DMS114 treated with DMSO at 0.1 percent for 48 hours (cell line): Measurements from ENCODE around the gene ADAM12.
"Not testable (repeated sequence)": the region's sequence is repeated elsewhere in the genome, so short reads cannot be mapped to it uniquely, and the experiment has no call there.

Experiments used
- DNase-seq: peaks from one replicate; lab custom pipeline; 2025; ENCODE audit not compliant: unreplicated experiment; lab: John Stamatoyannopoulos, UW

Gene ADAM12

GRCh38 chr10:126374435-126374834 lies 13.8 kb downstream of the ADAM12 start:
- DNase-seq: no peak

DNA sequence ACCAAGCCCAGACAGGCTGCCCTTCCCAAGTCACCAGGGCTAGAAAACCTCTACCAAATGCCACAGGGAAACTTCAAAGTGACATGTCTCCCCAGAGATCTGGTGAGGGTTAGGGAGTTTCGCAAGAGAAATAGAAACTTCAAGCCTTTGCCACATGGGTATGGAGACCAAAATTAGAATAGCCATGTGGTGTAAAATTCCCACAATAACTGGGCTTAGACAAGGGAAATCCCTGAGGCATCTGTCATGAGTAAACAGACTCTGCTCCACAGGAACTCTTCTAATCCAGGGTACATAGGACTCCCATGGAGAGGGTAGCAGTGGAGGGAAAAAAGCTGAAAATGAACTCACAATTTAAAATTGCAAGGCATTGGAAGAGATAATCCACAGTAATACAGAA lies 14.3 kb downstream of the ADAM12 start:
- no peak for DNase-seq

DNA sequence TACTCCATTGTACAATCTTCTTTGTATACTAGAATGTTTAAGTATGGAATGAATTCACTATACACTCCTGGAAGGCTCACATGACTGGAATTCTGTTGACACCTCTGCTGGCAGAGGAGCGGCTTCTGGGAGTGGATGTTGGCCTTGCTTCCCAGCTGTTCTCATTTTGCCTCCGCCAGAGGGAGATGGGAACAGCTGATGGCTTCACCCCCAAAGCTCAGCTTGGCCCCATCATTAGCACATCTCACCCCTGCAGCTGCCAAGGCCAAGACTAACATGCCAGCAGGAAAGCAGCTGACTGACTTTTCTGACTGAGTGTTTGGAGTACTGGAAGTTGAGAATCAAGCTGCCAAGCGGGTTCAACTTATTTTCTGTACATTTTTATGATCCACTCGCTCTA lies 15.1 kb downstream of the ADAM12 start:
- DNase-seq: no peak

DNA sequence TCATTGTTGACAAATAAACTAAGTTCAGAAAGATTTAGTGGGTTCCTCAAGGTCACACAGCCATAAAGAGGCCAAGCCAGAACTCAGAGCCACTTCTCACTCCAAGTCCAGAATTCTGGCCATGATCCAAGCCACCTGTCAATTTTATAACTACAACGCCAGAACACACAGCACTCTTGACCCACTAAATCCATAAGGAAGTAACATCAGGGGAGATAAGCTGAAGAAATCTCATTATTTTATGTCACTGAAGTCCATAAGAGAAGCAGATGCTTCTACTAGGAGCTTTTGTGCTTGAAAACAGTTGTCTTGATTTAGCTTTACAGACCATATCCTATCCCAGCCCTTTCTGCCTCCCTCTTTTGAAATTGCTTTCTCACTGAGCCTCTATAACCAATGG lies 15.9 kb downstream of the ADAM12 start:
- DNase-seq: no peak

DNA sequence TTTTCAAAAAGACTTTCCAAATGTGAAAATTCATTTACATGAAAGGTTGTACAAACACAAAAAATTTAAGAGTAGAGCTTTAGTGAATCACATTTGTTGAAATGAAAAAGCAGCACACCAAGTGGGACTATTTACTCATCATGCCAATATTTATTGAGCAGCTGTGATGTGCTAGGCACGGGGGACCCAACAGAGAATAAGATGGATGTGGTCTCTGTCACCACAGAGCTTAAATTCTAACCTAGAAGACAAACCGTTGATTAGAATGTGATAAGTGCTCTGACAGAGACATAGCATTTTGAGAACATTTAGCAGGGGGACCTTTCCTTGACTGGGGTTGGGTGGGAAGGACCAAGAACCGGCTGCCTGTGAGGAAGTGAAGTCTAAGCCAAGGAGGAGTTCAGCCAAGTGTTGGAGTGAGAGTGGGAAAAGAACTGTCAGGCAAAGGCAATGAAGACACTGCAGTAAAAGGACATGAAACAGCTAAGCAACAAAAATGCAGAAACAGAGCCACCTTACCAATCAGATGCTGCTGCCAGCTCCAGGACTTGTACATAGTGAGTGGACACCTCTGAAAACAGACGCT lies 19.1 kb downstream of the ADAM12 start:
- DNase-seq: no peak

GRCh38 chr10:126357169-126357568 lies 31.1 kb downstream of the ADAM12 start:
- DNase-seq: no peak

DNA sequence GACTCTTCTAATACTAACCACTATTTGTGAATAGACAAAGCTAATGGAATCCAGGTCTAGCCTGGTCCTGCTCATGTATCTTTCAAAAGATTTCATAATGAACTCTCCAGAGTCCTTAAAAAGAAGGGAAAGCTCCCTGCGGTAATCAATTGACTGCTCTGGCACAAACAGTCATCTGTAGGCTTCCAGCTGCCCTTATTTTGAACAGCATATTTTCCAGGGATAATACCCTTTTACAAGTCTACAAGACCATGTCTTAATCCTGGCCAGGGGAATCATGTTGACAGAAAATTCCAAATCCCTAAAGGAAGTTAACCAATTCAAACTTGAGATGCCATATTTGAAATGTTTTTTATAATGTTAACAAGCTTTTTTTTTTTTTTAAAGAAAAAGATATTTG lies 34.6 kb downstream of the ADAM12 start:
- DNase-seq: no peak

GRCh38 chr10:126352453-126352852 lies 35.8 kb downstream of the ADAM12 start:
- DNase-seq: no peak

DNA sequence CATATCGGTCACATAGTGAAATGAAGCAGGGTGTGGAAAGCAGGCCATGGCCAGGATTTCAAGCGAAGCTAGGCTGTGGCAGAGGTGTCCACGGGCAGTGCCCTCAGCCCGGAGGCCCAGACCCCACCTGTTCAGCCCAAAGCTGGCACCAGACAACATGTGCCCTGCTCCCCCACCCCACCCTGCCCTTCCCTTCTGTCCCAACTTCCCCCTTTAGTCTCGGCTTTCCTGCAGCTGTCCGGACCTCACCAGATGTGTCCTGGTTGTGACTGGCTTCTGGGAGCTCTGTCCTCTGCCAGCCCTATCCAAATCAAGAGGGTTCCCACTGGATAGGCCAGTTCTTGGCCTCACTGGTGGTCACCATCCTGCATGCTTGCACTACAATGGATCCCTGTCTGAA lies 37.3 kb downstream of the ADAM12 start:
- DNase-seq: no peak

GRCh38 chr10:126350216-126350992 lies 37.9 kb downstream of the ADAM12 start:
- DNase-seq: no peak

DNA sequence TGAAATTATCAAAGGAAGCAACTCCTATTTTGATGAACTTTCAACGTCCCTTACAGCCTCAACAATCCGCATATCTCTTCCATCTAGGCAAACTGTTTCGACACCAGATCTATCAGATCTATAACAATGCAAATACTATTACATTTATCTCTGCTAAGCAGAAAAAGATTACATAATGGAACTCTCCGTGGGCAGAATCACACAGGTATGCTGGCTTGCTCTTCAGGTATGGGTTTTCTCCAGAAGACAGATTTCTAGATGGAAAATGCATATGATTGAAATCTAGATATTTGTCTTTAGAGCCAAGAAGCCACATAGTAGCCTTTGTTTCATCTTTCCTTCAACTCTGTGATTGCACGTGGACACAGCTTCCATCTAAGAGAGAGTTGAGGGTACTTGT lies 38.6 kb downstream of the ADAM12 start:
- no peak for DNase-seq

DNA sequence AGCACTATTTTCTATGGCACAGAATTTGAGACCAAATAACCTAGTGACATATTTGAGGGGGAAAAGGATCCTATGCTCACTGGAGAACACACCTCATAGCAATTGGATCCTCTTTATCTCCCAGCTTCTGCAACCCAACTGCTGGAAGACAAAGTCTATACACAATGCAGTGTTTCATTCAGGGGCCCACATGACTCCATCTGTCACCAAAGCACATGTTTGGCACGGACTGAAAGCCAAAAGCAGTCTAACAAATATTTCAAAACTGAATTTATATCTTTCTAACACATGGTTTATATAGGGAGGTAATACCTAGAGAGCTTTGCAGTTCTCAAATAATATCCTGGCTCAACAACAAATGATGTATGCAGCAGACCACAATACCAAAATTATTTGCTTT lies 39.2 kb downstream of the ADAM12 start:
- no peak for DNase-seq

GRCh38 chr10:126343496-126343895 lies 44.8 kb downstream of the ADAM12 start:
- not testable (repeated sequence) for DNase-seq

GRCh38 chr10:126342680-126343079 lies 45.6 kb downstream of the ADAM12 start:
- DNase-seq: no peak

- DNase-seq: no peak
These were observed 46.8 kb downstream of the ADAM12 start for GRCh38 chr10:126341491-126341890.

DNA sequence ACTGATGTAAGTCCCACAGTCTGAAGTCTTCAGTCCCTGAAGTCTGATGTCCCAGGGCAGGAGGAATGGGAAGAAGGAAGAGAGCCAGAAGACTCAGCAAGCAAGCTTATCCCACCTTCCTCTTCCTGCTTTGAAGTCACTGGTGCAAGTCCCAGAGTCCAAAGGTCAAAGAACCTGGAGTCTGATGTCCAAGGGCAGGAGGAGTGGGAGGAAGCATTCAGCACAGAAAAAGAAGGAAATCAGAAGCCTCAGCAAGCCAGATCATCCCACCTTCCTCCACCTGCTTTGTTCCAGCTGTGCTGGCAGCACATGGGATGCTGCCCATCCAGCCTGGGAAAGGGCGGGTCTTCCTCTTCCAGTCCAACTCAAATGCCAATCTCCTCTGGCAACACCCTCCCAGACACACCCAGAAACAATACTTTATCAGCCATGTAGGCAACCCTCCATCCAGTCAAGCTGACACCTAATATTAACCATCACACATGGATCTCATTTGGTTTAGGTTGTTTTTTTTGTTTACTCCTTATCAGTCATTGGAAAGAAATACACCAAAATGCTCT lies 50.9 kb downstream of the ADAM12 start:
- DNase-seq: no peak

DNA sequence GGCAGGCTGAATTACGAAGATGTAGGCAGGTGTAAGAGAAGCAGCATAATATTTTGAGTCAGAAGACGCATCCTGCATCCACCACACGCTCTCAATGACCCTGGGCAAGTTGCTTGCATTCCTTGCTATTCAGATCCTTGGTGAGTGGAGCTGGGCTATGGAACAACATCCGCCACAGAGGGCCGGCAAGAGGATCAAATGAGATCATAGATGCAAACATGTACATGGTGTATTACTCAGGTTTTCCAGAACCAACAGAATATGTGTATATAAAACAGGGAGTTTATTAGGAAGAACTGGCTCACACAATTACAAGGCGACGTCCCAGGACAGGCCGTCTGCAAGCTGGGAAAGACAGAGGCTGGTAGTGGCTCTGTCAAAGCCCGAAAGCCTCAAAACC lies 51.5 kb downstream of the ADAM12 start:
- DNase-seq: no peak

DNA sequence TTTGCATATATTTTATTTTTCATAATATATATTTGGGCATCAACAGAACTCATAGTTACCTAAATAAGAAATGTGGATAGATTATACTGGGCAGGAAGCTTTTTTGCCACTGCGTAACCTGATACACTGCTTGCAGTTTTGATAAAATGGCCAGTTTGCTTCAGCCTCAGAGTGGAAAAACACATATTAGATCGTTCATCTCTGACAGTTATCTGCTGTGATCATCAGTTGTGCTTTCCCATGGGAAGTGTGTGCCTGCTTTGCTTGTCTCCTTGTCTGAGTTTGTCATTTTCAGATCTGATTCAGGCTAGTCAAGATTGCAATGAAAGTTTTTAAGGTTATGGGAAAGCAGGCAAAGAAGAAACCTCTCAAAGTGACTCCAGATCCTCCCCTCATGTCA lies 54.0 kb downstream of the ADAM12 start:
- DNase-seq: no peak

GRCh38 chr10:126332576-126332975 lies 55.7 kb downstream of the ADAM12 start:
- DNase-seq: no peak

GRCh38 chr10:126331101-126331500 lies 57.2 kb downstream of the ADAM12 start:
- no peak for DNase-seq

- no peak for DNase-seq
These were observed 63.5 kb downstream of the ADAM12 start for GRCh38 chr10:126324826-126325225.

DNA sequence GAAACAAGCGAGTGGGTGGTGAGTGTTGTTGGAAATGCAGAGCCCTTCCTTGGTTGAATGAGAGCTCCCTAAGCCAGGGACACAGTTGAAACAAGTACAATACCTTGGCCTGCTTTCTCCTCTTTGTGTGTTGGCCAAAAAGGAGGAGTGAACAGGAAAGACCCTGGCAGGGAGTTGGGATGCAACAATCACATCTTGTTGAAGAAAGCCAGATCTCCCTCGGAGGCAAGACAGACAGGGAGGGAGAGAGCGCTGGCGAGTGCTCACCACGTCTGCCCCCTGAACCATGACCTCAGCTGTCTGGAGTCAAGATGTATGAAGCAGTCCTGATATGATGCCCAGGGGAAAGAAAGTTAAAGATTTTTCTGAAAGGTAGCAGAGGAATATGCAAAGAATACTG lies 66.8 kb downstream of the ADAM12 start:
- no peak for DNase-seq

GRCh38 chr10:126317751-126318150 lies 70.5 kb downstream of the ADAM12 start:
- no peak for DNase-seq
